ENCODE measurements around the gene ST6GALNAC1. TPM values are rescaled to one million over a fixed set of nuclear protein-coding genes. Genes with fewer than 3 reads are reported as not detected.

ST6GALNAC1 gene
- total RNA-seq, 1 experiment from 2014 or later = not detected

DNA sequence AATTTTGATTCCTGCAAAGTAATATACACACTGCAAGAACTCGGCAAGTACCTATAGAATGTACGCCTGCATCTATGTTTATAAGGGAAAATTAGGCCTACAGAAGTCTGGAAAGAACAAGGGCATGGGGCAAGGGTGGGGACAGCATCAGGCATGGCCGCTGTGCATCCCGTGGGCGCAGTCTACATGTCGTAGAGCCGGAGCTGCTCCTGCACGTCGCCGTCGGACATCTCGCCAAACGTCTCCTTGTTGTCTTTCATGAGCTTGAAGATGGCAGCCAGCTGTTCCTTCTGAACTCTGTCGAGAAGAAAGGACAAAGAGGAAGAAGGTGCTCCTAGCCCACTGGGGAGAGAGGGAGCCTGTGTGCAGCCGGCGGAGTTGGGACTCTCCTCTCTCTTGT, 33.8 kb upstream of the ST6GALNAC1 start (continued):
- TF ChIP-seq EZH2phosphoT487 (IDR thresholded peaks at IDR 0.05; ENCODE audit: borderline replicate concordance) (no peak), TCF7L2 (IDR thresholded peaks at IDR 0.05; ENCODE audit: borderline replicate concordance, extremely low read depth, insufficient read depth, insufficient read length) (no peak), CEBPB (IDR thresholded peaks at IDR 0.05; ENCODE audit: low read depth) (no peak)
- TF ChIP-seq, protein P1, sequence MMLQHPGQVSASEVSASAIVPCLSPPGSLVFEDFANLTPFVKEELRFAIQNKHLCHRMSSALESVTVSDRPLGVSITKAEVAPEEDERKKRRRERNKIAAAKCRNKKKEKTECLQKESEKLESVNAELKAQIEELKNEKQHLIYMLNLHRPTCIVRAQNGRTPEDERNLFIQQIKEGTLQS (IDR thresholded peaks at IDR 0.05) = no peak

DNA sequence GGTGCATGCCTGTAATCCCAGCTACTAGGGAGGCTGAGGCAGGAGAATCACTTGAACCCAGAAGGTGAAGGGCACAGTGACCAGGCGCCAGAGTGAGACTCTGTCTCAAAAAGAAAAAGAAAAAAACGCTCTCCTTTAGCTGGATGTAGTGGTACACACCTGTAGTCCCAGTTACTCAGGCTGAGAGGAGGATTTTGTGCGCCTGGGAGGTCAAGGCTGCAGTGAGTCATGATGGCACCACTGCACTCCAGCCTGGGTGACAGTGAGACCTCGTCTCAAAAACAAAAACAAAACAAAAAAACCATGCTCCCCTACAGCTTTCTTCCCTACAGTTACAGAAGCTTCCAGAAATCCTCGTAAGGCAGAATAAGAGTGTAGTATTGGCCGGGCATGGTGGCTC, 33.1 kb upstream of the ST6GALNAC1 start:
- Histone ChIP-seq H3K4me2 (ENCODE audit: low read length) (no peak overlapping the region), H3K27ac (ENCODE audit: low read depth, low read length) (no peak overlapping the region), H3K9ac (ENCODE audit: low read length) (no peak overlapping the region), H3K4me3 (replicated peaks in 1 of 2; ENCODE audit: low read depth in 1 of 2, low read length in 2 of 2) (no peak overlapping the region), H2AFZ (ENCODE audit: low read depth, low read length, poor library complexity, severe bottlenecking) (no peak overlapping the region), H3K79me2 (ENCODE audit: insufficient read depth, low read length) (no peaks in the 10 kb centered on the region), H3K9me2 (ENCODE audit: insufficient read depth) (no peaks in the 10 kb centered on the region), H3K27me3 (ENCODE audit: insufficient read depth, low read length) (no peaks in the 10 kb centered on the region), H3K4me1 (ENCODE audit: control insufficient read depth in 1 of 2, insufficient read depth in 2 of 2, low read length in 2 of 2) (peaks cover 7 to 8% of the 10 kb centered on the region in 2 experiments; a peak in 3 of 4 replicates), H3K36me3 (ENCODE audit: control insufficient read depth in 1 of 2, insufficient read depth in 2 of 2, low read length in 2 of 2) (no peaks in the 10 kb centered on the region; a peak in 1 of 4 replicates), H4K20me1 (ENCODE audit: insufficient read depth) (no peaks in the 10 kb centered on the region), H3K9me3 (ENCODE audit: control insufficient read depth in 1 of 2, insufficient read depth in 1 of 2, low read depth in 1 of 2, low read length in 2 of 2) (no peaks in the 10 kb centered on the region)
- ATAC-seq (no peak), DNase-seq (ENCODE audit: low read depth, low spot score) (no peak)
- ChIA-PET RAD21 (ENCODE audit: low non-redundant PET in 1 of 2, low total read pairs in 2 of 2, uncharacterized antibody in 2 of 2, unreplicated experiment in 2 of 2) (no interaction called here), POLR2A (no interaction called here), CTCF (no interaction called here)
- BruUV-seq (replicated peaks) = no TSS peak
- TF ChIP-seq POLR2A (IDR thresholded peaks at IDR 0.05; ENCODE audit: borderline replicate concordance, extremely low read depth, insufficient read depth, insufficient read length) (no peak), EGR1 (IDR thresholded peaks at IDR 0.05; ENCODE audit: low read depth) (no peak), SIN3A (IDR thresholded peaks at IDR 0.05; ENCODE audit: low read depth) (no peak), SRF (IDR thresholded peaks at IDR 0.05; ENCODE audit: low read depth) (no peak), CBX3 (IDR thresholded peaks at IDR 0.05; ENCODE audit: low read depth) (no peak), SP1 (IDR thresholded peaks at IDR 0.05; ENCODE audit: low read depth) (no peak), ELF1 (IDR thresholded peaks at IDR 0.05; ENCODE audit: borderline replicate concordance, low read depth) (no peak), CEBPB (IDR thresholded peaks at IDR 0.05; ENCODE audit: low read depth) (no peak)
- TF ChIP-seq, protein P2, sequence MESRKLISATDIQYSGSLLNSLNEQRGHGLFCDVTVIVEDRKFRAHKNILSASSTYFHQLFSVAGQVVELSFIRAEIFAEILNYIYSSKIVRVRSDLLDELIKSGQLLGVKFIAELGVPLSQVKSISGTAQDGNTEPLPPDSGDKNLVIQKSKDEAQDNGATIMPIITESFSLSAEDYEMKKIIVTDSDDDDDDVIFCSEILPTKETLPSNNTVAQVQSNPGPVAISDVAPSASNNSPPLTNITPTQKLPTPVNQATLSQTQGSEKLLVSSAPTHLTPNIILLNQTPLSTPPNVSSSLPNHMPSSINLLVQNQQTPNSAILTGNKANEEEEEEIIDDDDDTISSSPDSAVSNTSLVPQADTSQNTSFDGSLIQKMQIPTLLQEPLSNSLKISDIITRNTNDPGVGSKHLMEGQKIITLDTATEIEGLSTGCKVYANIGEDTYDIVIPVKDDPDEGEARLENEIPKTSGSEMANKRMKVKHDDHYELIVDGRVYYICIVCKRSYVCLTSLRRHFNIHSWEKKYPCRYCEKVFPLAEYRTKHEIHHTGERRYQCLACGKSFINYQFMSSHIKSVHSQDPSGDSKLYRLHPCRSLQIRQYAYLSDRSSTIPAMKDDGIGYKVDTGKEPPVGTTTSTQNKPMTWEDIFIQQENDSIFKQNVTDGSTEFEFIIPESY (IDR thresholded peaks at IDR 0.05; ENCODE audit: extremely low read depth, insufficient replicate concordance, low read length) = no peak
- TF ChIP-seq, protein P1 (IDR thresholded peaks at IDR 0.05) = no peak
- intact Hi-C loops (cut with micrococcal nuclease) = no loop called here

Data from HCT116 (cell line).